Astrocyte of the cerebellum (primary cell): ENCODE measurements around the gene CREB5.

Source experiments
- DNase-seq: peaks from one replicate; pipeline ENCODE4 v3.0.0-alpha.2; 2011; ENCODE audit warnings: low read depth
- H3K4me3 ChIP-seq: 2 replicates; pipeline ENCODE4 v1.5.1; 2011; ENCODE audit warnings: mild to moderate bottlenecking, low read depth, low read length, moderate library complexity
- in situ Hi-C: cut with HindIII; loops from 2 replicates; pipeline ENCODE4 v1.10.0; 2017; ENCODE audit warnings: low sequenced_read_pairs
- TF ChIP-seq, protein P1 (sequence below): IDR thresholded peaks from 2 replicates; pipeline ENCODE4 v1.5.1; 2012; ENCODE audit warnings: low read length, low read depth, moderate library complexity, mild to moderate bottlenecking; ENCODE audit errors: missing control alignments

The CREB5 gene

DNA sequence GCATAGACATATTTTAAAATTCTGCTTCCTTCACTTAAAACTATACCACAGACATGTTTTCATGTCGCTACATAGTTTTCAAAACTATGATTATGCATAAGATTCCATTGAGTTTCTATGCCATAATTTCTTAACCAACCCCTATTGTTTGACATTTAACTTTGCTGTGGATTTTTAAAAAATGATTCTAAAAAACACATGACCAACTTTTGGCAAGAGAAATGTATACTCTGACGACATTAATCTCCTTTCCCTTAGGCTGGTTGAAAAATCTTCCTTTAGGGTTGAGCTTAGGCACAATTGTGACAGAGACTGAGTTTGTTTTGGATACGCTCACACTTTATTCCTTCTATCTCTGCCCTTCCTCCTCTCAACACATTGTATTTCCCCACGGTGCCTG, 14.9 kb downstream of the CREB5 start:
- TF ChIP-seq, protein P1, sequence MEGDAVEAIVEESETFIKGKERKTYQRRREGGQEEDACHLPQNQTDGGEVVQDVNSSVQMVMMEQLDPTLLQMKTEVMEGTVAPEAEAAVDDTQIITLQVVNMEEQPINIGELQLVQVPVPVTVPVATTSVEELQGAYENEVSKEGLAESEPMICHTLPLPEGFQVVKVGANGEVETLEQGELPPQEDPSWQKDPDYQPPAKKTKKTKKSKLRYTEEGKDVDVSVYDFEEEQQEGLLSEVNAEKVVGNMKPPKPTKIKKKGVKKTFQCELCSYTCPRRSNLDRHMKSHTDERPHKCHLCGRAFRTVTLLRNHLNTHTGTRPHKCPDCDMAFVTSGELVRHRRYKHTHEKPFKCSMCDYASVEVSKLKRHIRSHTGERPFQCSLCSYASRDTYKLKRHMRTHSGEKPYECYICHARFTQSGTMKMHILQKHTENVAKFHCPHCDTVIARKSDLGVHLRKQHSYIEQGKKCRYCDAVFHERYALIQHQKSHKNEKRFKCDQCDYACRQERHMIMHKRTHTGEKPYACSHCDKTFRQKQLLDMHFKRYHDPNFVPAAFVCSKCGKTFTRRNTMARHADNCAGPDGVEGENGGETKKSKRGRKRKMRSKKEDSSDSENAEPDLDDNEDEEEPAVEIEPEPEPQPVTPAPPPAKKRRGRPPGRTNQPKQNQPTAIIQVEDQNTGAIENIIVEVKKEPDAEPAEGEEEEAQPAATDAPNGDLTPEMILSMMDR: no peak
- in situ Hi-C loops: no loop called here
- no peak for DNase-seq

DNA sequence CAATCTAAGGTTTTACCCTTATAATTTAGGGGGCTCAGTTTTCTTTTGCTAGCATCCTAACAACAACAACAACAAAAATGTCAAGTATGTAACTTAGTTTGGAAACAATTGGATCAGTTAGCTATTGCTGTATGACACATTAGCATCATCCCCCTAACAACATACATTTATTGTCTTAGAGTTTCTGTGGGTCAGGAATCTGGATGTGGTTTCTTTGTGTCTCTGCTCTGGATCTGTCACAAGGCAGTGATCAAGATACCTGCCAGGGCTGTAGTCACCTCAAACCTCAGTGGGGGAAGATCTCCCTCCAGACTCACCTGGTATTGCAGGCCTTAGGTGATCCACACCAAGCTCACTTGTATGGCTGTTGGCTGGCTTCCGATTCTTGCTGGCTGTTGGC, 18.3 kb downstream of the CREB5 start:
- no peak for DNase-seq
- in situ Hi-C loops: no loop called here
- no peak overlapping the region for H3K4me3 ChIP-seq
- TF ChIP-seq, protein P1: no peak

More for the DNA sequence above, 14.9 kb downstream of the CREB5 start:
- H3K4me3 ChIP-seq: no peak overlapping the region

DNA sequence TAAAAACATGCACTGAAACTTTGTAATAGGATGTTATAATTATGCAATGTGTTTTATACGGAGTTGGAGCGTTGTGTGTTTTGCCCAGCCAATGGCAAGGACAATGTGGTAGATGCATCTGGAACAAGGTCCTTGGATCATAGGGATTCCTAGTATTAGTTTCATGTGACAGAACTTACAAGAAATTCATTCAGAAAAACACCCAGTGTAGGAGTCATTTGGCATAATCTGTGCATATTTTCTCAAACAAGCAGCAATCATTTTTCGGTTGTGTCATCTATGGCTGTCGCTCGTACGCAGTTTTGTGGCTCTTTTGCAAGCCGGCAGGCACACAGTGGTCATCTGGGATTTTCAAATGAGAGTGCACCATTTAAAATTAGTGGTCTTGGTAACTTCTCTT, 19.8 kb downstream of the CREB5 start:
- DNase-seq: no peak
- TF ChIP-seq, protein P1: no peak
- H3K4me3 ChIP-seq: no peak overlapping the region
- in situ Hi-C loops: no loop called here

DNA sequence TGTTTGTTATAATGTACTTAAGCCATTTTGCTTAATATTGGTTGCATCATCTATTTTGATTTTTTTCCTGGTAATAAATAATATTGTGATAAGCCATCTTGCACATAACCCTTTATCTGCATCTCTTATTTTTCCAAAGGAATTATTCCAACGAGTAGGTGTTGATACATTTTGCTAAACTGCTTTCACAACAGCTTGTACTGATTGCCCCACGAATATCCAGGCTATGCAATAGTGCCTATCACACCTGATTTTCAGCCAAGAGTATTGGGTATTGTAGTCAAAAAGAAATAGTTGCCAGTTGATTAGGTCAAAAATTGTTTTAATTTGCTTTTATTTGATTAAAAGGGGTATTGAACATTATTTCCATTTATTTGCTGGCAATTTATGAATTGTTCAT, 20.7 kb downstream of the CREB5 start:
- in situ Hi-C loops: no loop called here

DNA sequence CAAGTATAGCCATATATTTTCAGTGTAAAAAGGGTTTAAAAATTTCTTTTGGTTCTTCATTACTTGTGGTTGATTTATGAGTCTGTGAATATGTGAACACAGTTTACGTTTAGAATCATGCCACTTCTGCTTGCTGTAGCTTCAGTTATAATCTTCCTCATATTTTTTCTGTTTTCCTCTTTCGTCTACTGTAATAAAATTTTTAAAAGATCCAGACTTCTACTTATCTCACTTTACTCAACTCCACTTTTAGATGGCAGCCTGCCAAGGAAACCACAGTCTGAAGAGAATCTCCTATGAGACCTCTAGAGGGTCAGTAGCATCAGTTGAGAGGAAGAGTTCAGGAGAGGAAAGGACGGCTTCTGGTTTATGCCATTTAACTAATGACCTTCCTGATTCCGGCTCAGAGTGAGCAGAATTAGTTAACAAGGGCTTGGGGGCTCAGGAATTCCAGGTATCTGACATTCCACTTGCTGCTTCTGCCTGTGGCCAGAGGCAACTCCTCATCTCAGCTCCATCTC, 21.4 kb downstream of the CREB5 start:
- H3K4me3 ChIP-seq: no peak overlapping the region
- in situ Hi-C loops: no loop called here
- TF ChIP-seq, protein P1: no peak
- DNase-seq: no peak

More for the DNA sequence above, 20.7 kb downstream of the CREB5 start:
- no peak for DNase-seq
- TF ChIP-seq, protein P1: no peak
- H3K4me3 ChIP-seq: no peak overlapping the region

DNA sequence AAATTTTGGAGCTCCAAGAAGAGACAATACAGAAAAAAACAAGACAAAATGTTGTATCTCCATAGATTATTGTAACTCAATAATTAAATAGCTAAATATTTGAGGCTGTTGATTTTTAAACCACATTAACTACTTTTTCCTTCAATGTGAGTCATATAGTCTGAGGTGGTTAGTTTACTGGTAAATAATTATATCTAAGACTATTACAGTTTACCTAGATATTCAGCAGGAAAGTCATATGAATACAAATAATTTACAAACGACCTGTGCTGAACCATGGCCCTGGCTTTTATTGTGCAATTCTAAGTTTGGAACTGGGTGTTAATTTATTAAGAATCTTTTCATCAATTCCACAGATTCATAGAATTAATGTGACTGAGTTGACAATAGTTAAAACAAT, 22.2 kb downstream of the CREB5 start:
- in situ Hi-C loops: no loop called here
- TF ChIP-seq, protein P1: no peak
- DNase-seq: no peak
- no peak overlapping the region for H3K4me3 ChIP-seq
